A673 (cell line): Measurements from ENCODE around the gene HDDC2. TPM values are rescaled to one million over a fixed set of nuclear protein-coding genes. Genes with fewer than 3 reads are reported as not detected.

Source experiments
- BruUV-seq: library from RNA; stranded (reverse); fragments of 400-500 nt; replicated peaks from 2 replicates; lab custom pipeline; 2021; lab: Mats Ljungman, UMichigan
- CTCF ChIA-PET: fragments of 300-600 bp; sonication (Branson Sonifier 250); formaldehyde crosslinking; loops from one replicate; lab custom pipeline; 2022; ENCODE audit warnings: antibody characterized with exemption; lab: Charles Lee
- POLR2A ChIA-PET: fragments of 300-600 bp; sonication (Branson Sonifier 250); formaldehyde crosslinking; loops from one replicate; lab custom pipeline; 2022; ENCODE audit warnings: antibody characterized with exemption; ENCODE audit not compliant: low non-redundant PET; lab: Charles Lee
- DNase-seq: peaks from one replicate; pipeline ENCODE4 v3.0.0-alpha.2; 2015; ENCODE audit warnings: low spot score
- H3K27ac ChIP-seq: fragments of 200-600 bp; sonication (generic); 2 replicates; pipeline ENCODE4 v1.5.1; 2016; ENCODE audit warnings: mixed run types, low read depth, mild to moderate bottlenecking, mixed read lengths, antibody characterized with exemption, low read length; ENCODE audit not compliant: poor library complexity, severe bottlenecking
- H3K27me3 ChIP-seq: fragments of 200-600 bp; sonication (generic); replicated peaks from 2 replicates; pipeline ENCODE4 v1.6.1; 2017; ENCODE audit warnings: mixed run types, low read depth, mild to moderate bottlenecking, mixed read lengths, antibody characterized with exemption, low read length; ENCODE audit not compliant: insufficient read depth, poor library complexity
- H3K36me3 ChIP-seq: fragments of 200-600 bp; sonication (generic); 2 replicates; pipeline ENCODE4 v1.6.1; 2016; ENCODE audit warnings: mixed run types, mild to moderate bottlenecking, mixed read lengths, antibody characterized with exemption, low read length; ENCODE audit not compliant: insufficient read depth, poor library complexity, severe bottlenecking
- H3K4me1 ChIP-seq: fragments of 200-600 bp; sonication (generic); 2 replicates; pipeline ENCODE4 v1.6.1; 2017; ENCODE audit warnings: mixed run types, mild to moderate bottlenecking, mixed read lengths, antibody characterized with exemption, low read length; ENCODE audit not compliant: insufficient read depth, poor library complexity, severe bottlenecking
- H3K4me3 ChIP-seq: fragments of 200-600 bp; sonication (generic); 2 replicates; pipeline ENCODE4 v1.5.1; 2016; ENCODE audit warnings: low read depth, mixed run types, mild to moderate bottlenecking, mixed read lengths, low read length; ENCODE audit not compliant: poor library complexity, severe bottlenecking
- H3K9me3 ChIP-seq: fragments of 200-600 bp; sonication (generic); 2 replicates; pipeline ENCODE4 v1.6.1; 2016; ENCODE audit warnings: mixed run types, low read depth, mild to moderate bottlenecking, mixed read lengths, antibody characterized with exemption, low read length; ENCODE audit not compliant: poor library complexity, severe bottlenecking
- CTCF ChIP-seq: fragments of 300-800, 200-600 bp; sonication (generic); conservative IDR thresholded peaks from 2 replicates; pipeline ENCODE4 v1.5.1; 2017; ENCODE audit warnings: low read depth, mild to moderate bottlenecking, antibody characterized with exemption, low read length, moderate library complexity, mixed read lengths
- EZH2 ChIP-seq: fragments of 200-600 bp; sonication (generic); IDR thresholded peaks from 2 replicates; pipeline ENCODE4 v1.6.1; 2017; ENCODE audit warnings: borderline replicate concordance, low read depth, mild to moderate bottlenecking, mixed read lengths, antibody characterized with exemption, low read length; ENCODE audit not compliant: poor library complexity, severe bottlenecking
- intact Hi-C: fragments of 100-400 bp; cut with micrococcal nuclease; formaldehyde crosslinking; loops from one replicate; pipeline ENCODE4 v1.10.0; 2022; ENCODE audit not compliant: unreplicated experiment
- total RNA-seq: library from RNA; stranded (reverse); gene quantifications from 2 replicates; pipeline ENCODE4 v1.2.3, GENCODE V29; 2021

Gene HDDC2
- total RNA-seq, 1 experiment from 2014 or later = 87.6 TPM

GRCh38 chr6:125269328-125269985 is 32.3 kb downstream of the HDDC2 start:
- H3K27ac ChIP-seq = no peak overlapping the region
- no peak for TF ChIP-seq EZH2
- no peak for TF ChIP-seq CTCF
- no peaks in the 10 kb centered on the region for H3K9me3 ChIP-seq
- H3K4me3 ChIP-seq = no peak overlapping the region
- no peaks in the 10 kb centered on the region for H3K36me3 ChIP-seq
- no peak for DNase-seq
- H3K27me3 ChIP-seq = no peaks in the 10 kb centered on the region
- H3K4me1 ChIP-seq = no peaks in the 10 kb centered on the region
- CTCF ChIA-PET = no interaction called here
- intact Hi-C loops = no loop called here
- POLR2A ChIA-PET = no interaction called here
- no TSS peak for BruUV-seq

- POLR2A ChIA-PET = no interaction called here
- Histone ChIP-seq H3K27me3 (no peaks in the 10 kb centered on the region), H3K9me3 (no peaks in the 10 kb centered on the region), H3K27ac (no peak overlapping the region), H3K4me1 (no peaks in the 10 kb centered on the region), H3K36me3 (no peaks in the 10 kb centered on the region), H3K4me3 (no peak overlapping the region)
- intact Hi-C loops = no loop called here
- CTCF ChIA-PET = no interaction called here
- DNase-seq = no peak
- BruUV-seq = no TSS peak
- no peak for TF ChIP-seq CTCF
- TF ChIP-seq EZH2 = no peak
Measured at GRCh38 chr6:125268765-125269164, 33.0 kb downstream of the HDDC2 start.

- no TSS peak for BruUV-seq
- POLR2A ChIA-PET = interaction anchor here (0.7 kb wide), 1 partner anchor 27 kb away, joined by 3 read pairs; no protein-coding TSS in a partner anchor
- intact Hi-C loops = no loop called here
- Histone ChIP-seq H3K36me3 (no peaks in the 10 kb centered on the region), H3K4me1 (no peaks in the 10 kb centered on the region), H3K27ac (no peak overlapping the region), H3K9me3 (no peaks in the 10 kb centered on the region), H3K4me3 (no peak overlapping the region), H3K27me3 (no peaks in the 10 kb centered on the region)
- CTCF ChIA-PET = no interaction called here
- TF ChIP-seq CTCF = no peak
- TF ChIP-seq EZH2 = no peak
- no peak for DNase-seq
Measured at GRCh38 chr6:125267806-125268523, 33.8 kb downstream of the HDDC2 start.
